Activated B cell treated with CpG ODN at 0.5 μM for 24 hours (primary cell): Measurements from ENCODE around the gene RBM23. TPM values are rescaled to one million over a fixed set of nuclear protein-coding genes. Genes with fewer than 3 reads are reported as not detected.

Source experiments
- ATAC-seq: fragments of 200-7000 bp; cut with Tn5 transposase; one replicate; pipeline ENCODE4 v1.10.0; 2021; ENCODE audit warnings: low read depth, mild to moderate bottlenecking, moderate library complexity
- CTCF ChIA-PET: fragments of 350-600 bp; sonication (Branson Sonifier 250); formaldehyde crosslinking; loops from one replicate; lab custom pipeline; 2021; ENCODE audit warnings: antibody characterized with exemption; lab: Charles Lee
- POLR2A ChIA-PET: fragments of 350-600 bp; sonication (Branson Sonifier 250); formaldehyde crosslinking; loops from one replicate; lab custom pipeline; 2021; ENCODE audit warnings: antibody characterized with exemption; lab: Charles Lee
- DNase-seq: peaks from one replicate; pipeline ENCODE4 v3.0.0; 2022
- H3K27ac Mint-ChIP-seq: one replicate; pipeline ENCODE4 v1.8.0; 2020; ENCODE audit warnings: mixed read lengths
- H3K27me3 Mint-ChIP-seq: one replicate; pipeline ENCODE4 v1.8.0; 2021; ENCODE audit warnings: mixed read lengths
- H3K36me3 Mint-ChIP-seq: one replicate; pipeline ENCODE4 v1.8.0; 2021; ENCODE audit warnings: low read depth, mixed read lengths
- H3K4me1 Mint-ChIP-seq: one replicate; pipeline ENCODE4 v1.8.0; 2021; ENCODE audit warnings: mixed read lengths
- H3K4me3 Mint-ChIP-seq: one replicate; pipeline ENCODE4 v1.8.0; 2020; ENCODE audit warnings: mild to moderate bottlenecking, mixed read lengths
- H3K9me3 Mint-ChIP-seq: one replicate; pipeline ENCODE4 v1.8.0; 2020; ENCODE audit warnings: mixed read lengths
- CTCF ChIP-seq: fragments of 200-600 bp; IDR thresholded peaks from one replicate; pipeline ENCODE4 v1.8.0; 2022; ENCODE audit warnings: antibody characterized with exemption, mild to moderate bottlenecking
- intact Hi-C: fragments of 100-400 bp; cut with micrococcal nuclease; formaldehyde crosslinking; loops from one replicate; pipeline ENCODE4 v1.15.1; 2024
- total RNA-seq: library from RNA; stranded (reverse); gene quantifications from 2 replicates; pipeline ENCODE4 v1.2.3, GENCODE V29; 2022

Gene RBM23
- total RNA-seq, 1 donor from 2014 or later: 131 TPM

DNA sequence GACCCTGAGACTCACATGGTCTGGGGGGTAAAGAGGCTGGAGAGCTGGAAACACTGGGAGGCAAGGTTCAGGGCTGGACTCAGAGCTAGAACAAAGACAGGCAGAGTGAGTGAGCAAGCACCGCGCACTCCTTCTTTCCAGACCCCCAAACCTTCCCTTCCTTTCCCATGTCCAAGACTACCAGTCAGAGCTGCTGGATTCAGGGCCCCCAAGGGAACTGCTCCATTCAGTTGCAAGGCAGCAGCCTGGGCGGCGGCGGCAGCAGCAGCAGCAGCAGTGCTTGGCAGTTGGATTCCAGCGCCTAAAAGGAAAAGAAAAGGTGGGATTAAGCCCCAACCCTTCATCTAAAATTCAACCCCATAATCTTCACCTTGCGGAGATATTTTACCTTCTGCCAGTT lies 17.1 kb downstream of the RBM23 start:
- ChIA-PET POLR2A (interaction anchor here (0.6 to 1.6 kb wide), 4 partner anchors 13 to 31 kb away, joined by 3 to 9 read pairs (median 4); no protein-coding TSS in a partner anchor), CTCF (interaction anchor here (1.5 to 4.9 kb wide), 5 partner anchors 14 to 332 kb away, joined by 3 to 70 read pairs (median 33); partner anchors contain the start of gene LRP10)
- no peak for TF ChIP-seq CTCF
- Mint-ChIP-seq H3K4me3 (no peak overlapping the region), H3K9me3 (no peaks in the 10 kb centered on the region), H3K27ac (peak overlapping the region; percentile 27), H3K36me3 (peaks cover 72% of the 10 kb centered on the region), H3K27me3 (no peaks in the 10 kb centered on the region), H3K4me1 (peaks cover 5% of the 10 kb centered on the region)
- ATAC-seq (no peak), DNase-seq (no peak)
- intact Hi-C loops: loop anchor here (2.0 kb wide), 1 partner anchor 515 kb away; no protein-coding TSS in a partner anchor

GRCh38 chr14:22900081-22900799 lies 18.7 kb downstream of the RBM23 start:
- TF ChIP-seq CTCF: no peak
- intact Hi-C loops: loop anchor here (1.0 to 2.0 kb wide), 9 partner anchors 13 to 513 kb away; no protein-coding TSS in a partner anchor
- ATAC-seq (peak; percentile 91), DNase-seq (no peak)
- Mint-ChIP-seq H3K4me3 (no peak overlapping the region), H3K27me3 (no peaks in the 10 kb centered on the region), H3K9me3 (no peaks in the 10 kb centered on the region), H3K4me1 (peaks cover 5% of the 10 kb centered on the region), H3K27ac (peak overlapping the region; percentile 43), H3K36me3 (peaks cover 60% of the 10 kb centered on the region)
- CTCF ChIA-PET: interaction anchor here (0.7 to 4.9 kb wide), 13 partner anchors 12 to 512 kb away, joined by 3 to 70 read pairs (median 8); partner anchors contain the start of genes DAD1 and LRP10
- POLR2A ChIA-PET: interaction anchor here (1.1 to 2.1 kb wide), 7 partner anchors 10 to 330 kb away, joined by 3 to 8 read pairs (median 6); partner anchors contain the start of gene LRP10

DNA sequence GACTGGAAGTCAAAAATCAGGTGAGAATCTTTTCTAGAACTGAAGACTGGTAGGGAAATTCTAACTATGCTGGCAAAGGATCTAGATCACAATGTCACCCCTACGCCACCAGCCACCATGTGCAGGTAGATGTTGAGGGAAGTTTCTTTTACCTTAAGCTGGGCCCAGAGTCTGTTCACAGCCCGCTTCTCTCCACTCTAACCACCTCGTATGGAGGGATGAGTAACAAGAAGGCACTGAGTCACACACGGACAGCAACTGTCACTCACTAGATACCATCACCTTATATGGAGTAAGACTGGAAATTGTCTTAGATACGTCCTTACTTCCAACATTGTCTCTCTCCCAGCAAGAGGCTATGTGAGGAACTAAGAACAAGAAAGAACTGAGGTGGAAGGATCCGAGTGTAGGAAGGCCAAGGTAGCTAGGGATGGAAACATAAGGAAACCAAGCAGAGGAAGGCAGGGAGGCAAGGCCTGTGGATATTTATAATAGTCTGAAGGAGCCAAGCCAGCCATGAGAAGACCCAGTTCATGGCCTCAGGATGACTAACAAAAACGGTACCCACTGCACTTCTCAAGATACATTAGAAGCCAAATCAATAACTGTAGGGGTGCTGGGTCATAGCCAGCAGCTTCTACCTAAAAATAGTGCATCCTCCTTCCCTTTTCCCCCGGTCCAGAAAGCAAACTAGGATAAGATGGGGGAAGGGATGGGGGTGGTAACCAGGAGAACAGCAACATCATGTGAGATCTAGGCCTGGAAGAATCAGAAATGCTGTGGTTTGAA lies 20.5 kb downstream of the RBM23 start:
- ATAC-seq (no peak), DNase-seq (no peak)
- Mint-ChIP-seq H3K4me1 (peaks cover 5% of the 10 kb centered on the region), H3K9me3 (no peaks in the 10 kb centered on the region), H3K4me3 (no peak overlapping the region), H3K36me3 (peaks cover 50% of the 10 kb centered on the region), H3K27me3 (no peaks in the 10 kb centered on the region), H3K27ac (peak overlapping the region; percentile 63)
- intact Hi-C loops: no loop called here
- ChIA-PET CTCF (interaction anchor here (2.2 to 4.9 kb wide), 4 partner anchors 11 to 328 kb away, joined by 9 to 70 read pairs (median 41); partner anchors contain the start of gene LRP10), POLR2A (interaction anchor here (1.7 to 2.1 kb wide), 3 partner anchors 12 to 26 kb away, joined by 5 to 8 read pairs (median 7); no protein-coding TSS in a partner anchor)
- no peak for TF ChIP-seq CTCF

DNA sequence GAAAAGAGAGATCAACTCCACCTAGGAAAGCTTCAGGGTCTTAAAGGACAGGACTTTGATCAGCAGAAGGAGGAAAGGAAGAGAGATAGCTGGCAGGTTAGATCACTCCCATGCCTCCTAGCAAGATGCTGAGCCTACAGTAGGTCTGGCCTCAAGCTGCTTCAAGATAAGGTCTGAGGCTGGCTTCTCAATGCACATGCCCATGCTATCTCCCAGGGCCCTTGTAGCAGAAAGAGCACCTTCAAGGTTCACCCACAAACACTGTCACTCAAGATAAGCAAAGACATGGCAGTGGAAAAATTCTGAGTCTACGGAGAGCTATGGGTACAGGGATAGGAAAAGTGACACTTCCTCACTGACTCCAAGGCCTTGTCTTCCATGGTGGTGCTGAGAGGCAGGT lies 21.6 kb downstream of the RBM23 start:
- peak overlapping the region; percentile 35 for H3K27ac Mint-ChIP-seq
- H3K4me1 Mint-ChIP-seq: peaks cover 7% of the 10 kb centered on the region
- H3K36me3 Mint-ChIP-seq: peaks cover 50% of the 10 kb centered on the region
- DNase-seq: no peak
- TF ChIP-seq CTCF: no peak
- intact Hi-C loops: no loop called here
- no peak for ATAC-seq
- POLR2A ChIA-PET: interaction anchor here (1.4 to 2.0 kb wide), 3 partner anchors 9 to 24 kb away, joined by 3 to 11 read pairs (median 4); no protein-coding TSS in a partner anchor
- CTCF ChIA-PET: interaction anchor here (0.9 to 2.5 kb wide), 4 partner anchors 10 to 327 kb away, joined by 3 to 16 read pairs (median 8); no protein-coding TSS in a partner anchor
- H3K9me3 Mint-ChIP-seq: no peaks in the 10 kb centered on the region
- H3K27me3 Mint-ChIP-seq: no peaks in the 10 kb centered on the region
- no peak overlapping the region for H3K4me3 Mint-ChIP-seq
